ENCODE measurements around the gene CD40. TPM values are rescaled to one million over a fixed set of nuclear protein-coding genes. Genes with fewer than 3 reads are reported as not detected.
"Not testable (repeated sequence)": the region's sequence is repeated elsewhere in the genome, so short reads cannot be mapped to it uniquely, and the experiment has no call there.

The CD40 gene
- total RNA-seq, 4 donors from 2014 or later, result 7.2 to 13.0 (median 8.2) TPM

- DNase-seq, result no peak
- H3K36me3 ChIP-seq, result no peaks in the 10 kb centered on the region
- H3K4me3 ChIP-seq, result no peak overlapping the region
- no peaks in the 10 kb centered on the region for H3K9me3 ChIP-seq
- no peak for ATAC-seq
- in situ Hi-C loops (cut with MboI; ENCODE audit: low sequenced_read_pairs in 4 of 4) (loop anchor here in 3 of 4 donors (25.0 kb wide), 1 partner anchor 287 kb away; the partner anchor contains the start of gene UBE2C (in 3 of the 3)), intact Hi-C loops (cut with DNase I; ENCODE audit: low total_unique reads) (no loop called here)
- TF ChIP-seq CTCF (IDR thresholded peaks at IDR 0.05 in 4 of 5, conservative IDR thresholded peaks at IDR 0.05 in 1 of 5) (peak in 2 of 5 experiments; percentile 12 to 25), POLR2A (IDR thresholded peaks at IDR 0.05) (no peak)
- peaks cover 34 to 50% (median 42%) of the 10 kb centered on the region in 3 donors for H3K27me3 ChIP-seq
- H3K4me1 ChIP-seq, result no peaks in the 10 kb centered on the region
- H3K27ac ChIP-seq, result no peak overlapping the region
Measured at GRCh38 chr20:46099491-46100287, 18.4 kb upstream of the CD40 start.

GRCh38 chr20:46100444-46100843 is 17.7 kb upstream of the CD40 start:
- H3K4me1 ChIP-seq; H3K9me3 ChIP-seq; in situ Hi-C loops (cut with MboI; ENCODE audit: low sequenced_read_pairs in 4 of 4); DNase-seq; H3K4me3 ChIP-seq; H3K36me3 ChIP-seq; intact Hi-C loops (cut with DNase I; ENCODE audit: low total_unique reads); H3K27ac ChIP-seq; ATAC-seq: not testable (repeated sequence)
- H3K27me3 ChIP-seq, result peaks cover 34 to 50% (median 42%) of the 10 kb centered on the region in 3 donors

- Histone ChIP-seq H3K36me3 (no peaks in the 10 kb centered on the region), H3K27ac (no peak overlapping the region), H3K9me3 (no peaks in the 10 kb centered on the region), H3K4me1 (no peaks in the 10 kb centered on the region), H3K27me3 (peaks cover 34 to 50% (median 43%) of the 10 kb centered on the region in 3 donors), H3K4me3 (no peak overlapping the region)
- in situ Hi-C loops (cut with MboI; ENCODE audit: low sequenced_read_pairs in 4 of 4) (no loop called here), intact Hi-C loops (cut with DNase I; ENCODE audit: low total_unique reads) (no loop called here)
- DNase-seq, result no peak
- TF ChIP-seq POLR2A (IDR thresholded peaks at IDR 0.05) (no peak), CTCF (IDR thresholded peaks at IDR 0.05 in 4 of 5, conservative IDR thresholded peaks at IDR 0.05 in 1 of 5) (no peak)
- no peak for ATAC-seq
Measured at GRCh38 chr20:46100988-46101387, 17.1 kb upstream of the CD40 start.

- TF ChIP-seq CTCF (IDR thresholded peaks at IDR 0.05 in 4 of 5, conservative IDR thresholded peaks at IDR 0.05 in 1 of 5) (no peak), POLR2A (IDR thresholded peaks at IDR 0.05) (no peak)
- intact Hi-C loops (cut with DNase I; ENCODE audit: low total_unique reads), result no loop called here
Measured at GRCh38 chr20:46101957-46102356, 16.2 kb upstream of the CD40 start.

GRCh38 chr20:46102940-46103339 is 15.2 kb upstream of the CD40 start:
- DNase-seq (no peak), ATAC-seq (no peak)
- intact Hi-C loops (cut with DNase I; ENCODE audit: low total_unique reads), result no loop called here
- Histone ChIP-seq H3K27ac (no peak overlapping the region), H3K36me3 (no peaks in the 10 kb centered on the region), H3K27me3 (peaks cover 34 to 60% (median 49%) of the 10 kb centered on the region in 3 donors), H3K4me3 (no peak overlapping the region), H3K4me1 (no peaks in the 10 kb centered on the region), H3K9me3 (no peaks in the 10 kb centered on the region)
- in situ Hi-C loops (cut with MboI; ENCODE audit: low sequenced_read_pairs in 4 of 4), result no loop called here
- TF ChIP-seq POLR2A (IDR thresholded peaks at IDR 0.05), result no peak
- no peak for TF ChIP-seq CTCF (IDR thresholded peaks at IDR 0.05 in 4 of 5, conservative IDR thresholded peaks at IDR 0.05 in 1 of 5)

More at GRCh38 chr20:46101957-46102356, 16.2 kb upstream of the CD40 start:
- ATAC-seq (no peak), DNase-seq (no peak)
- in situ Hi-C loops (cut with MboI; ENCODE audit: low sequenced_read_pairs in 4 of 4), result no loop called here
- H3K36me3 ChIP-seq, result no peaks in the 10 kb centered on the region
- H3K9me3 ChIP-seq, result no peaks in the 10 kb centered on the region
- H3K4me3 ChIP-seq, result no peak overlapping the region
- no peak overlapping the region for H3K27ac ChIP-seq
- H3K27me3 ChIP-seq, result peaks cover 34 to 57% (median 49%) of the 10 kb centered on the region in 3 donors
- H3K4me1 ChIP-seq, result no peaks in the 10 kb centered on the region

Measured in gastrocnemius medialis (tissue), 4 donors.